Measurements from ENCODE around the gene TBC1D8.

Gene TBC1D8

DNA sequence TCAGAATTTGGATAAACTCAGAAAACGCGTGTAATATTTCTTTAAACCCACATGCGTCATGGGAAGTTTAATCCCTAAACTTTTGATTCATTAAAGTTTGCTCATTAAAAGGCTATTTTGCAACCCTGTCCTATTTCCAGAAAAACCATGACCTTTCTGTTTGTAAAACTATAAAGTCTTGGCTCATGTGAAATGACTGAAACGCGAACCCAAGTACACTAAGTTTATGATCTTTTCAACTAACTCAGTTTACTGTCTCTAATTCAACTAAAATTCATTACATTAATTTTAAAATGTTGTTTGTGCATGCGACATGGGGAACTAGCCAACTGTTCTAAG, 153.0 kb downstream of the TBC1D8 start:
- DNase-seq (ENCODE audit: low read depth): no peak

DNA sequence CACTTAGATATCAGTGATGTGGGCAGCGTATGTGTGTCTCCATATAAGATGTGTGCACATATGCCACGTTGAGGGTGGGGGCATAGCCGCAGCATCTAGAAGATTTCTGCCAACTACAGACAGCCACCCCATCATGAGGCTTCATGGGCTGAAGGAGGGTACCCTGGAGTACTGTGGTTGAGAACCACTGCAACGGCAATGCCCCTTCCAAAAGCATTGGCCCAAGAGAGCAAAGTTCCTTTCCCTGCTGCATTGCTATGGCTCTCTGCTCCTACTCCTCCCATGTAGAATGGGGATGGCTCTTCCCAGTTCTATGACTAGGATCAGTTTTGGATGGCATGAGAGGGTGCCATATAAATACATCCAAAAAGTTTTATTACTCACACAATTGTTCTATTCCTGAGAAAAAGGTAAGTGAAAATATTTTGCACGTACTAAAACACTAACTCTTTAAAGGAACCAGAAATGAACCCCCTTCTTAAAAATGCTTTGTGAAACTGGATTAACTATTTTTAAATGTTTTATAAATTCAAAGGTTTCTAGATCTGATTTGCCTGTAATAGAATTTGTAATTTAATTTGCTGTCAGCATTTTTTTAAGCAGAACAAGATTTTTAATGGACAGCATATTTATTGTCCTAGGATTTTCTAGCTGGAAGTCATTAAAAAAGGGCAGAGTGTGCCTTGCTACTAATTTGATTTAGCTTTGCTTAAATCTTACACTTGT, 153.5 kb downstream of the TBC1D8 start:
- no peak for DNase-seq (ENCODE audit: low read depth)

DNA sequence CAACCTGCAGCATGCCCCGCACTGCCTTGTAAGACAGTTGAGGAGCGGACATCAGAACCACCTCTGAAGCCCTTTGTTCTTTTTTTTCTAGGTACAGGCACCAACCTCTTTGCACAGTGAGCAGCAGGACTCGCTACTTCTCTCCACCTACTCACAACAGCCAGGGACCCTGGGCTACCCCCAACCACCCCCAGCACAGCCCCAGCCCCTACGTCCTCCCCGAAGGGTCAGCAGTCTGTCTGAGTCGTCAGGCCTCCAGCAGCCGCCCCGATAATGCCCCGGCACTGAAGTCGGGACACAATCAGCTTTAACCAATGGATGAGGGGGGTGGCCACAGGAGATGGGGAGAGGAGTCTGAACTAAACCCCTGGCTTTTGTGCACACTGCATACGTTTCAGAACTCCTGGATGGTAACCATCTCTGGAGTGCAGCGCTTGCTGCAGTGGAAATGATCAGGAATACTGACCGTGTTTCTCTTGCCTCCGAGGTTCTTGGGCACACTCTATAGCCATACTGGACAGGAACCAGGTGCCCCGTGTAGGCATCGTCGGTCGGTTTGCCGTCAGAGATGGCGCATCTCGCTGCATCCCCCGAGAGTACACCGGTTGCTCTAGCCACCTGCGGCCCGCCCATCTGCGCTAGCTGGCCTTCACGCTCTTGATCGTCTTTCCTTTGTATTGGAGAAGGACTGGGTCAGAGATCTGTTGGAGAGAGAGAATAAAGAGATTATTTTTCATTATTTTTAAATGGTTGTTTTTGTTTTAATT, 155.7 kb downstream of the TBC1D8 start:
- no peak for DNase-seq (ENCODE audit: low read depth)

DNA sequence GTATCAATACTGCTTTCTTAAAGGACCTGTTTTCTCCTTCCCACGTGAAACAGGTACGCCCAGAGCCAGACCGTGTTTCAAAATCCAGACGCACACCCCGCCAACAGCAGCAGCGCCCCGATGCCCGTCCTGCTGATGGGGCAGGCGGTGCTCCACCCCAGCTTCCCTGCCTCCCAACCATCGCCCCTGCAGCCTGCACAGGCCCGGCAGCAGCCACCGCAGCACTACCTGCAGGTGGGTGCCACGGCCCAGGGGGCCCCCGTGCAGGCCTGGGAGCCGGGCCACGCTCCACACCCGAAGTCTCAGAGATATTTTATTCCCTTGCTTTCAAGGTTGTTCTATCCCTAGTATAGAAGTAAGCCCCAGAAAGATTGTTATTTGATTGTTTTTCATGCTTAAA, 157.9 kb downstream of the TBC1D8 start:
- no peak for DNase-seq (ENCODE audit: low read depth)

DNA sequence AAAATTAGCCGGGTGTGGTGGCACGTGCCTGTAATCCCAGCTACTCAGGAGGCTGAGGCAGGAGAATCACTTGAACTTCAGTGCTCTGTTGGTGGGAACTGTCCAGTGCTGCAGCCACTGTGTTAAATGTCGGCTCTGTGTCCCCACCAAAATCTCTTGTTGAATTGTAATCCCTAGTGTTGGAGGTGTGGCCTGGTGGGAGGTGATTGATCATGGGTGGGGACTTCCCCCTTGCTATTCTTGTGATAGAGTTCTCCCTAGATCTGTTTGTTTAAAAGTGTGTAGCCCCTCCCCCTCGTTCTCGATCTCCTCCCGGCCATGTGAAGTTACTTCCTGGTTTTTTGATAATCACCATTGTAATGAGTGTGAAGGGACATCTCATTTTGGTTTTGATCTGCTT, 158.9 kb downstream of the TBC1D8 start:
- DNase-seq (ENCODE audit: low read depth): no peak

DNA sequence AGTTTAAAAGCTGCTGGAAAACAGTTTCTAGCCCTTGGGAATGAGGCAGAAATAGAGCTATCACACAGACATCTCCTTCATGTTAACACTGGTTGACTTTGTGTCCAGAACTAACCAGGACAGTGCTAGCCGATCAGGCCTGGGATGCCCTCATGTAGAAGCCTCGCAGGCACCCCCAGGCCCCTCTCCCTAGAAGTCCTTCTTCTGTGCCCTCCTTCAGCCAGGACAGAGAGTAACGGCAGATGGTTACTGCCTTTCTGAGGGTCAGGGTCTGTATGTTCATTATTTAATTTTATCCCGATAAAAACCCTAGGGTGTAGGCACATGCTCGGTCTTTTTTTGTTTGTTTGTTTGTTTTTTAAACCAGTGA, 159.8 kb downstream of the TBC1D8 start:
- no peak for DNase-seq (ENCODE audit: low read depth)

DNA sequence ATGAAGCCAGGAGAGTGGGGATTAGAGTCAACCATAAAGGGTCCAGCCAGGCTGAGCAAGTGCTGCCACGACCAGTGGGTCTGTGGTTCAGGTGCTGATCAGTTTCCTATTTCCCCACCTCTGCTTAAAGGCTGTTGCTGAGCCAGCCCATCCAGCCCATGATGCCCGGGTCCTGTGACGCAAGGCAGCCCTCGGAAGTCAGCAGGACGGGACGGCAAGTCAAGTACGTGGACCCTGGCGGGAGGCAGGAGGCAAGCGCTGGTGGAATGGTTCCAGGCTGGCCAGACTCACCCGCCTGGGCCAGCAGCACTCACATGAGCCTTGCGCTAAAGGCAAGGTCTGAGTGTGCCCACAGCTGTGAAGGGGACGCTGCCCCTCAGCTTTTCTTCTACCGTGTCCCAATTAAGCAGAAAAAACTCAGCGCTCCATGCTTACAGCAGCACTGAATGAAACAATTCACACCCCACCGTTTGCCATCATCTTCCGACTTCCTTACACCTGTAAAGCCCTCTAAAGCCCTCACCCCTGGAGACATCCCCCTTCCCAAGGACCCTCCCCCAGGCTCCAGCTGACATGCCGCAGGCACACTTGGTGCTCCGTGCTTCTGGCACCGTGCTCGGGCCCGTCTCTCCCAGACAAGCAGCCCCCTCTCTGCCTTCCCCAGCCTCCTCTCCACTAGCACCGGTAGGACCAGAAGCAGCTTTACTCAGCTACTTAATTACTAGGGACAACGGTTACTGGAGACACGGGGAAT, 160.4 kb downstream of the TBC1D8 start:
- no peak for DNase-seq (ENCODE audit: low read depth)

DNA sequence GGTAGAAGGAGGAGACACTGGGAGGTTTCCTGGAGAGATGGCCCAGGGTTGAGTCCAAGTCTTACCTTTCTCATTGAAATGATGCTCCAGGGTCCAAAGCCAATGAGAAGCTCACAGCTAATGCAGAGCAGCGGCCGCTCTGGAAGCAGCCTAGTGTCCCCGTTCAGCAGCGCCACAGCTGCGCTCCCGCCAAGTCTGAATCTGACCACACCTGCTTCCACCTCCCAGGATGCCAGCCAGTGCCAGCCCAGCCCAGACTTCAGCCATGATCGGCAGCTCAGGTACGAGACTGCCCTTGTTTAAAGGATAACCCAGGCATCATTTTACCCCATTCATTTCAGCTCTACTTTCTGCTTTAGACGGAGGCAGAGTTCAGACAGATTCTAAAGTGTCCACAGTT, 161.0 kb downstream of the TBC1D8 start:
- no peak for DNase-seq (ENCODE audit: low read depth)

DNA sequence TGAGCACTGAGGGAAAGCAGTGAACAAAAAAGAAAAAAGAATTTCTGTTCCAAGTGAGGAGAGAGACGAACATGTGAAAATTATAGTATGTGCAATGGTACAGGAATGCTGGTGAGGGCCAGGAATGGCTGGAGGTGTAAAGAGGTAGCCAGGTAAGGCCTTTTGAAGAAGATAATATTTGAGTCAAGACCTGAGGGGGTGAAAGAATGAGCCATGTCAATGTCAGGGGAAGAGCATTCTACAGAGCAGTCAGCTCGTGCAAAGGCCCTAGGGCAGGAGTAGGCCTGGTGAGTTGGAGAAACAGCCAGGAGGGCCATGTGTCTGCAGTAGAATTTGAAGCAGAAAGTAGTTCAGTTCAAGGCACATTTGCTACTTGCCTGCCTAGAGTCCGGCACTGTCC, 161.5 kb downstream of the TBC1D8 start:
- no peak for DNase-seq (ENCODE audit: low read depth)

DNA sequence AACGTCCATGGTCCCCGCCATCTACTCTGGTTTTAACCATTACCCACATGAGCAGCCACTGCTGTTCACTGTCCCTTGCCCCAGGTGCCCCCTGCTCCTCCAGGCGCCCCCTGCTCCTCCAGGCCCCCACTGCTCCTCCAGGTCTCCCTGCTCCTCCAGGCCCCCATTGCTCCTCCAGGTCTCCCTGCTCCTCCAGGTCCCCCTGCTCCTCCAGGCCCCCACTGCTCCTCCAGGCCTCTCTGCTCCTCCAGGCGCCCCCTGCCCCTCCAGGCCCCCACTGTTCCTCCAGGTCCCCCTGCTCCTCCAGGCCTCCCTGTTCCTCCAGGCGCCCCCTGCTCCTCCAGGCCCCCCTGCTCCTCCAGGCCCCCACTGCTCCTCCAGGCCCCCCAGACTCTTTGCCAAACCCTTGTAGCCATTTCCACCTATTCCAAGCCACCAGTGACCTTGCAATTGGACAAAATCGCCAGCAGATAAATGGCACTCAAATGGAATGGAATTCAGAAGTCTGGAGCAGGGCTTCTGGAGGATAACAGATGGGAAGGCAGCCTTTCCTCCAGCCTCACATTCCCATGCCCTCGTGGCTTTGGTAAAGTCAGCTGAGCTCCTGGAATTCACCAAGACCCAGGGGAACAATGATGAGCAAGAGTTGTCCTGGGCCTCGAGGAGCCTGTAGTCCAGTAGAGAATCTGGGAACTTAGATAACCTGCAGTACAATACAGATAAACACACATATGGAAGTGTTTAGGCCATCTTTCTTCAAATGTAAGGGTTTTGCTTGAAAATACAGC, 162.4 kb downstream of the TBC1D8 start:
- DNase-seq (ENCODE audit: low read depth): no peak

DNA sequence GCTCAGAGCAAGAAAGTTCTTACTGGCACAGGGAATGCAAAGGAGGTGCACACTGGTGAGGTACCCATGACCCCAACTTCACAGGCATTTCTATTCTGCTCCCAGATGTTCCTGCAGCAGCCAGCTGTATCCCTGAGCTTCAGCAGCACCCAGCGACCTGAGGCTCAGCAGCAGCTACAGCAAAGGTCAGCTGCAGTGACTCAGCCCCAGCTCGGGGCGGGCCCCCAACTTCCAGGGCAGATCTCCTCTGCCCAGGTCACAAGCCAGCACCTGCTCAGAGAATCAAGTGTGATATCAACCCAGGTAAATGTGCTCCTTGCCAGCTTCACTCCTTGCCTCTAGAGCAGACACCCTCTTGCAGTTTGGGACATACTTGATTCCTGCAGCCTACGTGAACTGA, 163.2 kb downstream of the TBC1D8 start:
- no peak for DNase-seq (ENCODE audit: low read depth)

DNA sequence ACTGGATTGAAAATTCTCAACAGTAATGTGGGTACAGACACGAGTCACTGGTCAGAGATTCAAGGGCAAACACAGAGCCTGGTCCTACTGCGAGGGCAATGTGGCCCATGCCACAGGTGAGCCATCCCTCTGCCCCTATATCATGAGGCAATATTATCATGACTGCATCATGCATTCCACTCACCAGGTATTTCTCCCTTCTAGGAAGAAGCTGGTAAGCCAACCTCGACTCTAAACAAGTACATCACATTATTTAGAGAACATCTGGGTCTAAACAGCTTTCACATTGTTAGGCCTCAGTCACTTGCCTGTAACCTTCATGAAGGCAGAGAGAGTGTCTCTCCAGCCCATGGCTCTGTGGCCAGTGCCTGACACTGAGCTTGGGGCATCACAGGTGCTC, 163.6 kb downstream of the TBC1D8 start:
- DNase-seq (ENCODE audit: low read depth): no peak

DNA sequence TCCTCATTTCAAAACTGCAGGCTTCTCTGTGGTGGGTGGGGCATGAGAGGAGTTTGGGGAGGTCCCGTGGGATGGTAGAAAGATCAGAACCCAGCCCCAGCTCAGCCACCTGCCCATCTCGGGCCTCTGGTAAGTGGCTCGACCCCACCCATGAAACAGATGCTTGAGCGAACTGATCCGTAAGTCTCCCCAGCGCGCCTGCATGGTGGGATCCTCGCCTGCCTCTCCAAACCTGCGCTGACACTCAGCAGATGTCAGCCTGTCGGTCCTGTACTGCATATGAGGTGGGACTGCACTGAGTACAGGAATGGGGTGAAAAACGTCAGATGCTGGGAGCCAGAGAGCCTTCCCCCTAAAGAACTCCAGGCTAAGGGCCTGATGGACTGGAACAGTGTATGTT, 165.0 kb downstream of the TBC1D8 start:
- no peak for DNase-seq (ENCODE audit: low read depth)

DNA sequence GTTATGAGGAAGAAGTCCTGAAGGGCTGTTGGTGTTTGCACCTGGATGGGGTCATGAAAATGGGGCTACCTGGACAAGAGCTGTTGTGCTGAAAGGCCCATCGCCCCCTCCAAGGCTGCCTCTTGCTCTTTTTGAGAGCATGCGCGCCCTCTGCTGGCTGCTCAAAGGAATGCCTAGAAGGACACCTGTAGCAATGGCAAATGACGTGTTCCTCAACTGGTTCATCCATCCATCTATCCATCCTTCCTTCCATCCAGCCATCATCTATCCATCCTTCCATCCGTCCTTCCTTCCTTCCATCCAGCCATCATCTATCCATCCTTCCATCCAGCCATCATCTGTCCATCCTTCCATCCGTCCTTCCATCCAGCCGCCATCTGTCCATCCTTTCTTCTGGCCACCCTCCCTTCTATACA, 166.3 kb downstream of the TBC1D8 start:
- no peak for DNase-seq (ENCODE audit: low read depth)

DNA sequence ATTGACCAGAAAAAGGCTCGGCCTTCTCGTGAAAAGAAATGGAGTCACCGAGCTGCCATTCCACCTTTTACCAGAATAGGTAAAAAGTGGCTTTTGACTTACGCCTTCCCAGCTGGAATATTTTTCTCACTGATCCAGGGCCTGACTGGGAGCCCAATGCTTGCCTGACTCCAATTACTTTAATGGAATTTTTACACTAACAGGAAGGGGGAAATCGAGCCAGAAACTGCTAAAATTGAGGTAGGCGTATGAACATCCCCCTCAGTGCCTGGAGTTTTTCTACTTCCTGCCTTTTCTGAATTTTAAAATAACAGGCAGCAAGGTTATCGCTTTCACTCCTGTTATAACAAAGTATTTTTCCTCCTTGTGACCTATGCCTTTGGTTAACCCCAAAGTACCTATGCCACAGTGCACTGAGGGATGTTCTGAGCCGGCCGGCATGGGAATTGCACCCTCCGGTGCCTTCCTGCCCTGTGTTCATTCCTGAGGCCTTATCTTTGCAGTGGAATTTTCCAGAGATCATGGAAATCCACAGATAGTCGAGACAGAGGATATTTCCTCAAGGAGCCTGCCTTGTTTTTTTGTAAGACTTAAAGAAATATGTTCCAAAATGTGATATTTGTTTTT, 167.4 kb downstream of the TBC1D8 start:
- DNase-seq (ENCODE audit: low read depth): no peak

DNA sequence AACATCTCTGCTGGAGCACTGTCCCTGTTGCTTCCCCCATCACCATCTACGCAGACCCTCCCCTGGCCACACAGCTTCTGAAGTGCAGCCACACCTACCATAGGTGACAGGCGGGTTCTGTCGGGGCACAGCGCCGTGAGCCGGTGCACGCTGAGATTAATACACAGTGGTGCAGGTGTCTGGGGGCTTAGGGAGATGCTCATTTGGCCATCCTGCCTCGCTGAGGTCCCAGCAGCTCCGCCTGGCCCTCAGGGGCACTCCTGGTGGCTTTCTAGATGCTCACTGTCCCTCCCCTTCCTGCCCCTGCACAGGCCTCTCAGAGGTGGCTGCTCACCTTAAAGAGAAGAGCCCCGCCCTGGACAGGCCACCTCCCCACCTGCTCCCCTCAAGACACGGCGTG, 168.0 kb downstream of the TBC1D8 start:
- DNase-seq (ENCODE audit: low read depth): no peak

DNA sequence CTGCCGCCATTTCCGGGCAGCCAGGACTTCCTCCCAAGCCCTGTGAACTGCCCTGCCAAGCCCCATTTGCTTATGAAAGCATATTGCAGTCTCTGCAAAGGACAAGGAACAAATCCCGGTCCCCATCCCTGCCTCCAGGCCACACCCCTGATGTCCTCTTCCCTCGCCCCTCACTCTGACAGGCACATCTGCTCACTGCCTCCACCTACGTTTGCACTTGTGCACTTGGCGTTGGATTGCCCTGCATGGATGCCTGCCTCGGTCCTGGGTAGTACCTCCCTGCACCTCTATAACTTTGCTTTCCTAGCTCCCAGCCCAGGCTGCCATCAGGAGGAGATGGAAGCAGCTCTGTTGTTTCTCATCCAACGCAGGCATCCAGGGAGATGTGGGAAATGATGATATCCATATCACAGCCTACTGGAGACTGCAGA, 168.7 kb downstream of the TBC1D8 start:
- DNase-seq (ENCODE audit: low read depth): no peak

DNA sequence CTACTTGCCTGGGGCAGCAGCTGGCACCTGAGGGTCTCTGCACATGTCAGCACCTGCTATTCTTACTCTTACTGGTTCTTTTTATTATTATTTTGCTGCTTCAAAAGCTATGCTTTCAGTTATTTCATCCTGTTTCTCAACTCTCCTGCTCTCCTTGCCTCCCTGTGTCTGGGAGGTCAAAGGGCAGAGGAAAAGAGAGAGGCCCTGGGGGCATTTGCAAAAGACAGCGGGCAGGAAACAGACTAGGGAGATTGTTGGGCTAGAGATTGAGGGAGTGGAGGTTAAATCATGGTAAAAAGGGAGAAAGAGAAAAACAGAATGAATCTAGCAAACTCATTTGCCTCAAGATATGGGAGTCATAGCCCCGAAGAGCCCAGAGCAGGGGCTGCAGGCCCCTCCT, 170.2 kb downstream of the TBC1D8 start:
- no peak for DNase-seq (ENCODE audit: low read depth)

DNA sequence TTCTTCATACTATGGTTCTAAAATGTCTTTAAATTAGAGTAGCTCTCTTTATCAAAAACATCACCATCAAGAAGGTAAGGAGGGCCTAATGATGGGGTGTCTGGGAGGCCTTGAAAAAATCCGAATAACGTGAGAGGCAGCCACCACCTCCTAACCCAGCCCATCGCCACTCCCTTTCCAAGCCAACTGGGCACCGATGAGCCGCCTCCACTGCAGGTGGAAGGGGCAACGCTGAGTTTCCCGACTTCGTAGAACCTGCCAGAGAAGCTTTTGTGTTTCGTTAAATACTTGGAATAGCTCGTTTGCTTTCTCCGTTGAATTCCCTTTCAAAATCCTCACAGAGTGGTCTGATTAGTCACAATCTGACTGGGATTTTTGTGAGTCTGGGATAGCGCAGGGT, 171.1 kb downstream of the TBC1D8 start:
- DNase-seq (ENCODE audit: low read depth): no peak

DNA sequence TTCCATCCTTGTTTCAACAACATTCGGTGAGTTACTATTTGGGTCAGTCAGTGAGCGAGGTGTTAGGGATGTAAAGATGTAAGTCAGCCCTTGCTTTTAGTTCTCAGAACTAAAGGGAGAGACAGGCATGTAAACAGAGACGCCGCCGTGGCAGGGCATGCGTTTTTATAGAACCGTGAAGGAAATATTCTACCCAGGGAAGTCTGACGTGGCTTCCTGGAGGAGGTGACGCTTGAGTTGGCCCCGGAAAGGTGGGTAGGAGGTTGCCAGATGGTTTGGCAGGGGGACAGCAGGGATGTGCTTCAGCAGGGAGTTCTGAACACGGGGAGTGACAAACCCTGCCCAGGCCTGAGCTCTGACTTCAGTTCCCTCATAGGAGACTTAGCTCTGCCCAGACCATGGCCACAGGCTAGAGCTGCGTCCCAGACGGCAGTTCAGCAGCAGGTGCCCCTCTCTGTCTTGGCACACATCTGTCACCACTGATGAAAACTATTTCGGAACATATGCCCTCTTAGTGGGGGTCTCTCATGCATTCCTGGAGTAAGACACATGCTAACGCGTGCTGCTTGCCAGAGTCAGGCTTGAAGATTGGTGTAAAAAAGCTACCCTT, 172.5 kb downstream of the TBC1D8 start:
- DNase-seq (ENCODE audit: low read depth): no peak

DNA sequence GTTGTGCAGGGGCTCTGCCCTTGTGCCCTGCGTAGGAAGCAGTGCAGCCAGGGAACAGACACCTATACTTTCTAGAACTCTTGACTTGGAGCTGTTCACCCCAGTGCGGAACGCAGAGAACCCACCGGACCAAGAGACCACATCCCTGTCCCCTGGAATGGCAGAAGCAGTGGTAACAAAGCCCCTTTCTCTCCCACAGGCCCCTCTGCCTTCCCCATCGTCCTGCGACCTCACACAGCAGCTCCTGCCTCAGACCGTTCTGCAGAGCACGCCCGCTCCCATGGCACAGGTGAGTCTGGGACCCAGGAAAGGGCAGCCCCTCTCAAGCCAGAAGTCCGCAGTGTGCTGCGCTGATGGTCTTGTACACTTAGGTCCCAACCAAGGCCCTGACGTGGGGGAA, 173.7 kb downstream of the TBC1D8 start:
- DNase-seq (ENCODE audit: low read depth): no peak

Measured in non-pigmented ciliary epithelial cell (primary cell).